ENCODE results near the gene RPS21.

RPS21 gene

GRCh38 chr20:62395311-62396242 lies 8.7 kb downstream of the RPS21 start:
- Histone ChIP-seq H3K4me3 (replicated peaks; ENCODE audit: insufficient read depth, low read length) (no peak overlapping the region), H3K27me3 (ENCODE audit: insufficient read depth, poor library complexity, severe bottlenecking) (no peaks in the 10 kb centered on the region), H3K27ac (replicated peaks) (no peak overlapping the region)
- no peak for DNase-seq (ENCODE audit: low read depth in 1 of 2, low spot score in 1 of 2)
- TF ChIP-seq, protein P1, sequence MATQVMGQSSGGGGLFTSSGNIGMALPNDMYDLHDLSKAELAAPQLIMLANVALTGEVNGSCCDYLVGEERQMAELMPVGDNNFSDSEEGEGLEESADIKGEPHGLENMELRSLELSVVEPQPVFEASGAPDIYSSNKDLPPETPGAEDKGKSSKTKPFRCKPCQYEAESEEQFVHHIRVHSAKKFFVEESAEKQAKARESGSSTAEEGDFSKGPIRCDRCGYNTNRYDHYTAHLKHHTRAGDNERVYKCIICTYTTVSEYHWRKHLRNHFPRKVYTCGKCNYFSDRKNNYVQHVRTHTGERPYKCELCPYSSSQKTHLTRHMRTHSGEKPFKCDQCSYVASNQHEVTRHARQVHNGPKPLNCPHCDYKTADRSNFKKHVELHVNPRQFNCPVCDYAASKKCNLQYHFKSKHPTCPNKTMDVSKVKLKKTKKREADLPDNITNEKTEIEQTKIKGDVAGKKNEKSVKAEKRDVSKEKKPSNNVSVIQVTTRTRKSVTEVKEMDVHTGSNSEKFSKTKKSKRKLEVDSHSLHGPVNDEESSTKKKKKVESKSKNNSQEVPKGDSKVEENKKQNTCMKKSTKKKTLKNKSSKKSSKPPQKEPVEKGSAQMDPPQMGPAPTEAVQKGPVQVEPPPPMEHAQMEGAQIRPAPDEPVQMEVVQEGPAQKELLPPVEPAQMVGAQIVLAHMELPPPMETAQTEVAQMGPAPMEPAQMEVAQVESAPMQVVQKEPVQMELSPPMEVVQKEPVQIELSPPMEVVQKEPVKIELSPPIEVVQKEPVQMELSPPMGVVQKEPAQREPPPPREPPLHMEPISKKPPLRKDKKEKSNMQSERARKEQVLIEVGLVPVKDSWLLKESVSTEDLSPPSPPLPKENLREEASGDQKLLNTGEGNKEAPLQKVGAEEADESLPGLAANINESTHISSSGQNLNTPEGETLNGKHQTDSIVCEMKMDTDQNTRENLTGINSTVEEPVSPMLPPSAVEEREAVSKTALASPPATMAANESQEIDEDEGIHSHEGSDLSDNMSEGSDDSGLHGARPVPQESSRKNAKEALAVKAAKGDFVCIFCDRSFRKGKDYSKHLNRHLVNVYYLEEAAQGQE (IDR thresholded peaks at IDR 0.05; ENCODE audit: insufficient replicate concordance, low read depth), result no peak
- no peak for TF ChIP-seq SPI1 (IDR thresholded peaks at IDR 0.05; ENCODE audit: borderline replicate concordance, low read depth)
- TF ChIP-seq CTCF (IDR thresholded peaks at IDR 0.05; ENCODE audit: insufficient read depth, low read length), result peak; percentile 11
- TF ChIP-seq GABPA (IDR thresholded peaks at IDR 0.05; ENCODE audit: low read depth), result no peak

GRCh38 chr20:62396367-62397239 lies 9.7 kb downstream of the RPS21 start:
- no peak for TF ChIP-seq POLR2AphosphoS5 (IDR thresholded peaks at IDR 0.05; ENCODE audit: low read depth)
- TF ChIP-seq CTCF (IDR thresholded peaks at IDR 0.05; ENCODE audit: insufficient read depth, low read length), result no peak
- TF ChIP-seq SPI1 (IDR thresholded peaks at IDR 0.05; ENCODE audit: borderline replicate concordance, low read depth), result no peak
- TF ChIP-seq GABPA (IDR thresholded peaks at IDR 0.05; ENCODE audit: low read depth), result no peak
- TF ChIP-seq, protein P1 (IDR thresholded peaks at IDR 0.05; ENCODE audit: insufficient replicate concordance, low read depth), result no peak
- DNase-seq (ENCODE audit: low read depth in 1 of 2, low spot score in 1 of 2), result no peak

GRCh38 chr20:62398120-62398821 lies 11.4 kb downstream of the RPS21 start:
- no peak for TF ChIP-seq CTCF (IDR thresholded peaks at IDR 0.05; ENCODE audit: insufficient read depth, low read length)
- no peak for TF ChIP-seq POLR2AphosphoS5 (IDR thresholded peaks at IDR 0.05; ENCODE audit: low read depth)
- TF ChIP-seq, protein P1 (IDR thresholded peaks at IDR 0.05; ENCODE audit: insufficient replicate concordance, low read depth), result no peak
- no peak for TF ChIP-seq GABPA (IDR thresholded peaks at IDR 0.05; ENCODE audit: low read depth)
- TF ChIP-seq SPI1 (IDR thresholded peaks at IDR 0.05; ENCODE audit: borderline replicate concordance, low read depth), result no peak
- no peak for DNase-seq (ENCODE audit: low read depth in 1 of 2, low spot score in 1 of 2)
- Histone ChIP-seq H3K27me3 (ENCODE audit: insufficient read depth, poor library complexity, severe bottlenecking) (no peaks in the 10 kb centered on the region), H3K4me3 (replicated peaks; ENCODE audit: insufficient read depth, low read length) (no peak overlapping the region), H3K27ac (replicated peaks) (no peak overlapping the region)

More at GRCh38 chr20:62396367-62397239, 9.7 kb downstream of the RPS21 start:
- Histone ChIP-seq H3K27ac (replicated peaks) (no peak overlapping the region), H3K4me3 (replicated peaks; ENCODE audit: insufficient read depth, low read length) (no peak overlapping the region), H3K27me3 (ENCODE audit: insufficient read depth, poor library complexity, severe bottlenecking) (no peaks in the 10 kb centered on the region)
